IPS-18a (cell line): Measurements from ENCODE around the gene ASB6.
"Not testable (repeated sequence)": the region's sequence is repeated elsewhere in the genome, so short reads cannot be mapped to it uniquely, and the experiment has no call there.

Experiments
- H3K27ac ChIP-seq: one replicate; pipeline ENCODE4 v1.5.1; 2013; ENCODE audit warnings: low read length
- H3K27me3 ChIP-seq: one replicate; pipeline ENCODE4 v1.6.1; 2013; ENCODE audit warnings: mild to moderate bottlenecking, low read length; ENCODE audit not compliant: control insufficient read depth, insufficient read depth
- H3K36me3 ChIP-seq: one replicate; pipeline ENCODE4 v1.6.1; 2013; ENCODE audit warnings: low read depth, low read length; ENCODE audit not compliant: control insufficient read depth
- H3K4me1 ChIP-seq: one replicate; pipeline ENCODE4 v1.6.1; 2013; ENCODE audit warnings: low read depth, low read length; ENCODE audit not compliant: control insufficient read depth
- H3K4me3 ChIP-seq: one replicate; pipeline ENCODE4 v1.5.1; 2013; ENCODE audit warnings: low read length
- H3K9ac ChIP-seq: one replicate; pipeline ENCODE4 v1.6.1; 2013; ENCODE audit warnings: mild to moderate bottlenecking, low read length, moderate library complexity
- H3K9me3 ChIP-seq: one replicate; pipeline ENCODE4 v1.6.1; 2013; ENCODE audit warnings: low read depth, low read length; ENCODE audit not compliant: control insufficient read depth

Gene ASB6

GRCh38 chr9:129640086-129640870 lies 1.7 kb downstream of the ASB6 start:
- Histone ChIP-seq H3K27me3 (no peaks in the 10 kb centered on the region), H3K9ac (no peak overlapping the region), H3K4me3 (peak overlapping the region; percentile 87), H3K4me1 (no peaks in the 10 kb centered on the region), H3K27ac (no peak overlapping the region), H3K9me3 (no peaks in the 10 kb centered on the region), H3K36me3 (peaks cover 21% of the 10 kb centered on the region)

DNA sequence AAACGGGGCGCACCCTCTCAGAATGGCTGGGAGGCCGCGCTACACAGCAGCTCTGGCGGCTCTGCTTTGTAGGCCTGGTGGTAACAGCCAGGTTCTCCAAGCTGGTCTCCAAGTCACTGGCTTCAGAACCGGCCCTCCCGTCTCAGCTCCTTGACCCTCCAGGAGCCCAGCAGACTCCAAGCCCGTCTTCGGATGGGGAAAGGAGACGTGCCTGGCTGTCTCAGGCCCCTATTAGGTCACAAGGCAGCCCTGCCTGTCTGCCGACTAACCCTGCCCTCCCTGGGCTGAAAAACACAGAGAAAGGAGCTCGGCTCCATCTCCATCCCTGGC lies 2.2 kb downstream of the ASB6 start:
- H3K27me3 ChIP-seq: no peaks in the 10 kb centered on the region
- H3K4me1 ChIP-seq: no peaks in the 10 kb centered on the region
- no peaks in the 10 kb centered on the region for H3K9me3 ChIP-seq
- H3K27ac ChIP-seq: no peak overlapping the region
- H3K4me3 ChIP-seq: no peak overlapping the region
- H3K9ac ChIP-seq: no peak overlapping the region
- H3K36me3 ChIP-seq: peaks cover 27% of the 10 kb centered on the region

DNA sequence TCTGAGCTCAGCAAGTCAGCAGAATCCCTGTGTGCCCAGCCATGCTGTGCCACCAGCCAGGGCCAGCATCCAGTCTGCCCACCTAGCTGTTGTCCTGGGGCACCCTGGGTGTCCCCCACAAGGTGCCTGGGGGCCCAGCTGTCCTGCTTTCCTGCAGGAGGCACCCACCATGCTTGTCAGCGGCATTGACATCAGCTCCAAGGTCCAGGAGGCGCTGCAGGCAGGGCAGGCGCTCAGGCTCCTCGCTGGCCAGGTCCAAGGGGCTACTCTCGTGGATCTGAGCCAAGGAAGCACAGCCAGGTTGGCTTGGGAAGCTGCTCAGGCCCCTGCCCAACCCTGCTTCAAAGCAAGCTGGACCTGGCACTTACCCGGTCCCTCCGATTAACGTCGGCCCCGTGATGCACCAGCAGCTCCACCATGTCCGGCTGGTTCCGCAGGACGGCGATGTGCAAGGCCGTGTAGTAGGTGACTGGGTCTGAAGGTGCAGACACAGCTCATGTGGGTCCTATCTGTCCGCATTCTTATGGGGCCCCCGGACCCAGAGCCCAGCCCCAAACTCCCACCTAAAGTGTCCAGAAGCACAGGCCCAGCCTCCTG lies 2.8 kb downstream of the ASB6 start:
- no peak overlapping the region for H3K4me3 ChIP-seq
- H3K9ac ChIP-seq: no peak overlapping the region
- no peaks in the 10 kb centered on the region for H3K9me3 ChIP-seq
- H3K36me3 ChIP-seq: peaks cover 31% of the 10 kb centered on the region
- no peaks in the 10 kb centered on the region for H3K4me1 ChIP-seq
- H3K27me3 ChIP-seq: no peaks in the 10 kb centered on the region
- no peak overlapping the region for H3K27ac ChIP-seq

GRCh38 chr9:129637673-129638439 lies 4.1 kb downstream of the ASB6 start:
- no peak overlapping the region for H3K27ac ChIP-seq
- H3K36me3 ChIP-seq: peaks cover 40% of the 10 kb centered on the region
- no peak overlapping the region for H3K4me3 ChIP-seq
- no peaks in the 10 kb centered on the region for H3K9me3 ChIP-seq
- no peaks in the 10 kb centered on the region for H3K4me1 ChIP-seq
- H3K27me3 ChIP-seq: no peaks in the 10 kb centered on the region
- H3K9ac ChIP-seq: no peak overlapping the region

- Histone ChIP-seq H3K4me1 (no peaks in the 10 kb centered on the region), H3K27me3 (no peaks in the 10 kb centered on the region), H3K36me3 (peaks cover 48% of the 10 kb centered on the region), H3K9ac (no peak overlapping the region), H3K4me3 (no peak overlapping the region), H3K9me3 (no peaks in the 10 kb centered on the region), H3K27ac (no peak overlapping the region)
These were observed 4.8 kb downstream of the ASB6 start for GRCh38 chr9:129637102-129637501.

GRCh38 chr9:129636343-129636742 lies 5.6 kb downstream of the ASB6 start:
- H3K4me1 ChIP-seq, H3K4me3 ChIP-seq, H3K9me3 ChIP-seq, H3K27me3 ChIP-seq, H3K27ac ChIP-seq, H3K9ac ChIP-seq: not testable (repeated sequence)
- peaks cover 48% of the 10 kb centered on the region for H3K36me3 ChIP-seq

DNA sequence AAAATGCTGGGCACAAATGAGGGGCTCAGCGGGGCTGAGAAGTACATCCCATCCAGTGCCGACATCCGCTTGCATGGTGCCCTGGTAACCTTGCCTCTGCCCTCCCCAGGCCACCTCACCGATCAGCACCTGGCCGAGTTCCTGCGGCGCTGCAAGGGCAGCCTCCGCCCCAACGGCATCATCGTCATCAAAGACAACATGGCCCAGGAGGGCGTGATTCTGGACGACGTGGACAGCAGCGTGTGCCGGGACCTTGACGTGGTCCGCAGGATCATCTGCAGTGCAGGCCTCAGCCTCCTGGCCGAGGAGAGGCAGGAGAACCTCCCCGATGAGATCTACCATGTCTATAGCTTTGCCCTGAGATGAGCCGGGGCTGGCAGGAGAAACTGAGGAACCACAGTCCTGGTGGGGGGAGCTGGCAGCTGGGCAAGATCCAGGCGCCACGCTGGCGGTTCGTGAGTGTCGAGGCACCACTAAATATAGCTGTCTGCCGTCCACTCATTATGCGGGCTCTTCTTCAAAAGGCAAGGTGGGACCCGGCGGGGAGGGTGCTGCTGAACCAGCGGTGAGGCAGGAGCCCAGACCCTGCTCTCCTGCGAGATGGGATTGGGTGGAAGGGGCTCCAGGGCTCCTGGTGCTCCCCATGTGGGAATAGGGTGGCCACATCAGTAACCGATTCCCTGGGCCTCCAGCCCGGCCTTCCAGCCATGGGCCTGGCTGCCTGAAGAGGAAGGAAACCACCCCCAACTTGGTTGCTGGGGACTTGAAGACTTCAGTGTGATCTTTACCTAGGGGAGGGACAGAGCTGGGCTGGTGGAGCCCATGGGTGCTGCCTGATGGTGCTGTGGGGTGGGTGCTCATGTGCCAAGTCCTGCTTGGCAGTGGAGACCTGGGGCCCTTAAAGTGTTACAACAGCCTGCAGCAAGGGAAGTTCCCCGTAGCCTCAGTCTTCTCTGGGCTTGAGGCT lies 6.6 kb downstream of the ASB6 start:
- Histone ChIP-seq H3K27ac (no peak overlapping the region), H3K4me3 (no peak overlapping the region), H3K27me3 (no peaks in the 10 kb centered on the region), H3K36me3 (peaks cover 48% of the 10 kb centered on the region), H3K9ac (no peak overlapping the region), H3K9me3 (no peaks in the 10 kb centered on the region), H3K4me1 (no peaks in the 10 kb centered on the region)

DNA sequence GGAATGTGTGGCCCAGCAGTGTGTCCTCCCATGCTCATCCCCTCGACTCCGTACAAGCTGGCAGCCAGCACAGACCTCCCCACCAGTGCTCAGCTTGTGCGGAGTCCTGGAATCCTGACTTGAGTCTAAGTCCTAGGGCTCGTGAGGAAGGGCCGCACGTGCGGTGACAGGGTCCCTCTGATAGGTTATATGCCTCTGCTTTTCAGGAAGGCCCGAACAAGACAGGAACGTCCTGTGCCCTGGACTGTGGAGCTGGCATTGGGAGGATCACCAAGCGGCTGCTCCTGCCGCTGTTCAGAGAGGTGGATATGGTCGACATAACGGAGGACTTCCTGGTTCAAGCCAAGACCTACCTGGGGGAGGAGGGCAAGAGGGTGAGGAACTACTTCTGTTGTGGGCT lies 8.1 kb downstream of the ASB6 start:
- H3K27ac ChIP-seq: no peak overlapping the region
- H3K36me3 ChIP-seq: peaks cover 46% of the 10 kb centered on the region

DNA sequence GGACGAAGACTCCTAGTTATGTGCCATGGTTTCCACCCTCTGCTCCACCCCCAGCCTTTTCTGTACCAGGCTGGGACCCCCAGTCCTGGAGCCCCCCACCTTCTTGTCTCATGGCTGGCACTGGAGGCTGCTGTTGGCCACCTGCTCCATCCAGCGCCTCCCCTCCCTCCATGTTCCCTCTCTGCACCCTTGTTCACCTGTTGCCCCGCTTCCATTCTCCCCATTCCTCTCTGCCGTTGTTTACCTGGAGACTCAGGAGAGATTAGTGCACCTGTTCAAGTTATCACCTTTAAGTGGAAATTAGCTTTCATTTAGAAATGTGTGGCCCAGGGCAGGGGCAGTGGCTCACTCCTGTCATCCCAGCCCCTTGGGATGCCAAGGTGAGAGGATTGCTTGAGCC lies 8.7 kb downstream of the ASB6 start:
- Histone ChIP-seq H3K9me3 (no peaks in the 10 kb centered on the region), H3K4me1 (no peaks in the 10 kb centered on the region), H3K9ac (no peak overlapping the region), H3K27ac (no peak overlapping the region), H3K4me3 (no peak overlapping the region), H3K27me3 (no peaks in the 10 kb centered on the region), H3K36me3 (peaks cover 44% of the 10 kb centered on the region)

More for the DNA sequence above, 8.1 kb downstream of the ASB6 start:
- H3K4me1 ChIP-seq: no peaks in the 10 kb centered on the region
- no peaks in the 10 kb centered on the region for H3K27me3 ChIP-seq
- no peak overlapping the region for H3K9ac ChIP-seq
- no peak overlapping the region for H3K4me3 ChIP-seq
- H3K9me3 ChIP-seq: no peaks in the 10 kb centered on the region

GRCh38 chr9:129632460-129632859 lies 9.5 kb downstream of the ASB6 start:
- H3K27ac ChIP-seq: no peak overlapping the region
- H3K9ac ChIP-seq: no peak overlapping the region
- H3K4me3 ChIP-seq: no peak overlapping the region
- H3K27me3 ChIP-seq: no peaks in the 10 kb centered on the region
- H3K9me3 ChIP-seq: no peaks in the 10 kb centered on the region
- H3K4me1 ChIP-seq: no peaks in the 10 kb centered on the region
- H3K36me3 ChIP-seq: peaks cover 37% of the 10 kb centered on the region

GRCh38 chr9:129631674-129632129 lies 10.2 kb downstream of the ASB6 start:
- Histone ChIP-seq H3K4me3 (no peak overlapping the region), H3K9me3 (no peaks in the 10 kb centered on the region), H3K4me1 (peaks cover 7% of the 10 kb centered on the region), H3K27ac (no peak overlapping the region), H3K27me3 (no peaks in the 10 kb centered on the region), H3K36me3 (peaks cover 34% of the 10 kb centered on the region), H3K9ac (no peak overlapping the region)
